Smooth muscle cell (in vitro differentiated cells): ENCODE measurements around the gene KNCN. TPM values are rescaled to one million over a fixed set of nuclear protein-coding genes. Genes with fewer than 3 reads are reported as not detected.

Experiments used
- DNase-seq: peaks from one replicate; lab custom pipeline; 2025; ENCODE audit not compliant: unreplicated experiment; lab: John Stamatoyannopoulos, UW
- H2AFZ ChIP-seq: fragments of 200-600 bp; sonication (generic); 2 replicates; pipeline ENCODE4 v1.6.0; 2016; ENCODE audit warnings: antibody characterized with exemption, low read depth, mild to moderate bottlenecking
- H3F3A ChIP-seq: fragments of 200-600 bp; sonication (generic); 2 replicates; pipeline ENCODE4 v1.6.0; 2017; ENCODE audit warnings: antibody characterized with exemption, low read depth
- H3K27ac ChIP-seq: fragments of 200-600 bp; sonication (generic); 2 replicates; pipeline ENCODE4 v1.5.1; 2016; ENCODE audit warnings: low read depth, mild to moderate bottlenecking
- H3K27me3 ChIP-seq: fragments of 200-600 bp; sonication (generic); 2 replicates; pipeline ENCODE4 v1.6.1; 2016; ENCODE audit warnings: low read depth, mild to moderate bottlenecking
- H3K36me3 ChIP-seq: fragments of 200-600 bp; sonication (generic); 2 replicates; pipeline ENCODE4 v1.5.1; 2016; ENCODE audit warnings: low read depth
- H3K4me1 ChIP-seq: fragments of 200-600 bp; sonication (generic); 2 replicates; pipeline ENCODE4 v1.5.1; 2016; ENCODE audit warnings: low read depth
- H3K4me2 ChIP-seq: fragments of 200-600 bp; sonication (generic); 2 replicates; pipeline ENCODE4 v1.6.0; 2016; ENCODE audit warnings: mild to moderate bottlenecking
- H3K4me3 ChIP-seq: fragments of 200-600 bp; sonication (generic); 2 replicates; pipeline ENCODE4 v1.5.1; 2016; ENCODE audit warnings: mild to moderate bottlenecking
- H3K79me2 ChIP-seq: fragments of 200-600 bp; sonication (generic); 2 replicates; pipeline ENCODE4 v1.6.0; 2016; ENCODE audit warnings: low read depth, mild to moderate bottlenecking
- H3K9ac ChIP-seq: fragments of 200-600 bp; sonication (generic); 2 replicates; pipeline ENCODE4 v1.6.0; 2016; ENCODE audit warnings: low read depth
- H3K9me3 ChIP-seq: fragments of 200-600 bp; sonication (generic); replicated peaks from 2 replicates; pipeline ENCODE4 v1.5.1; 2016; ENCODE audit warnings: low read depth
- H4K20me1 ChIP-seq: fragments of 200-600 bp; sonication (generic); 2 replicates; pipeline ENCODE4 v1.6.0; 2016; ENCODE audit warnings: low read depth
- WGBS: methylation state at CpG from one replicate; pipeline ENCODE4 v1.1.7; 2016; ENCODE audit warnings: low lambda C conversion rate; 5-methylcytosine and 5-hydroxymethylcytosine counted together
- polyA plus RNA-seq: library from polyadenylated mRNA; unstranded; fragments of >200 nt; fragmentation: Nextera tagmentation; extraction: Ambion mirVana; gene quantifications from 2 replicates; pipeline ENCODE4 v1.2.1, GENCODE V29; 2016
- total RNA-seq: library from RNA; depleted of rRNA; stranded (reverse); fragments of >200 nt; gene quantifications from 2 replicates; pipeline ENCODE4 v1.2.3, GENCODE V29; 2014
- TF ChIP-seq, protein P1 (sequence below): fragments of 200-600 bp; sonication (generic); IDR thresholded peaks from 2 replicates; pipeline ENCODE4 v1.5.1; 2017; ENCODE audit warnings: borderline replicate concordance, mild to moderate bottlenecking, antibody characterized with exemption; ENCODE audit not compliant: insufficient read depth, poor library complexity, severe bottlenecking

The KNCN gene
- total and polyA plus RNA-seq, 2 experiments from 2014 or later: not detected

DNA sequence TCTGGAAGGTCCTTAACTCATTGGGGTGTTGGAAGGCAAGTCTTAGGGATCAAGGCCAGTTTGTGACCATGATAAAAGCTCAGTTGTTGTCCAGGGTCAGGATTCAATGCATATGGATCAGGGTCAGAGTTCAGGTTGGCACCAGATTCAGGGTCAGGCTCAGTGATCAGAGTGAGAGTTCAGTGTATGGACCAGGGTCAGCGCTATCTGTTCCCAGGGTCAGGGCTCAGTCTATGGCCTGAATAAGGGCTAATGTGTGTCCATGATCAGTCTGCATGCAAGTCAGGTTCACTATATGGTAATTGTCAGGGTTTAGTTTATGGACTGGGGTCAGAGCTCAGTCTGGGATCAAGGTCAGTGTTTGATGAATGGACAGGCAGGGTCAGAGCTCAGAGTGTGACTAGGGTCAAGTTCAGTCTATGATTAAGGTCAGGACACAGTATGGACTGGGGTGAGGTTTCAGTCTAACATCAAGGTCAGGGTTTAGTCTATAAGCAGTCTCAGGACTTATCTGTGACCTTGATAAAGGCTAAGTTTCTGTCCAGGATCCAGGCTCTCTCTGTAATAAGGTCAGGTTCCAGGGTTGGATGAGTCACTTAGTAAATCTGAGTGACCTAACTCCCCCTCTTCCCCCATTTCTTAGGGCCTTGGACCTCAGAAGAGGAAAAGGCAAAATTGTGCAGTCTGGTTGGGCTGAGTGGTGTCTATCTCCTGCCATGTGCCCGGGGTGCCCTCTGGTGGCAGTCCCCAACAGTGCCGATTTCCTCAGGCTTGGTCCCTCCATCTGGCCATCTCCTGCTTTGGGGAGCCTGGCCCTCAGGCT lies 23.8 kb downstream of the KNCN start:
- Histone ChIP-seq H3K4me2 (no peak overlapping the region), H2AFZ (no peak overlapping the region), H3K36me3 (no peaks in the 10 kb centered on the region), H3K27ac (no peak overlapping the region), H3K4me3 (no peak overlapping the region), H3K9ac (no peak overlapping the region), H3K27me3 (peaks cover 81% of the 10 kb centered on the region), H4K20me1 (no peaks in the 10 kb centered on the region), H3K79me2 (no peaks in the 10 kb centered on the region), H3K9me3 (no peaks in the 10 kb centered on the region), H3F3A (no peaks in the 10 kb centered on the region), H3K4me1 (peaks cover 12% of the 10 kb centered on the region)
- TF ChIP-seq, protein P1, sequence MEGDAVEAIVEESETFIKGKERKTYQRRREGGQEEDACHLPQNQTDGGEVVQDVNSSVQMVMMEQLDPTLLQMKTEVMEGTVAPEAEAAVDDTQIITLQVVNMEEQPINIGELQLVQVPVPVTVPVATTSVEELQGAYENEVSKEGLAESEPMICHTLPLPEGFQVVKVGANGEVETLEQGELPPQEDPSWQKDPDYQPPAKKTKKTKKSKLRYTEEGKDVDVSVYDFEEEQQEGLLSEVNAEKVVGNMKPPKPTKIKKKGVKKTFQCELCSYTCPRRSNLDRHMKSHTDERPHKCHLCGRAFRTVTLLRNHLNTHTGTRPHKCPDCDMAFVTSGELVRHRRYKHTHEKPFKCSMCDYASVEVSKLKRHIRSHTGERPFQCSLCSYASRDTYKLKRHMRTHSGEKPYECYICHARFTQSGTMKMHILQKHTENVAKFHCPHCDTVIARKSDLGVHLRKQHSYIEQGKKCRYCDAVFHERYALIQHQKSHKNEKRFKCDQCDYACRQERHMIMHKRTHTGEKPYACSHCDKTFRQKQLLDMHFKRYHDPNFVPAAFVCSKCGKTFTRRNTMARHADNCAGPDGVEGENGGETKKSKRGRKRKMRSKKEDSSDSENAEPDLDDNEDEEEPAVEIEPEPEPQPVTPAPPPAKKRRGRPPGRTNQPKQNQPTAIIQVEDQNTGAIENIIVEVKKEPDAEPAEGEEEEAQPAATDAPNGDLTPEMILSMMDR: peak; percentile 88
- peak; percentile 49 for DNase-seq
- WGBS: 30% methylated on average over 3 of the region's 3 CpGs

DNA sequence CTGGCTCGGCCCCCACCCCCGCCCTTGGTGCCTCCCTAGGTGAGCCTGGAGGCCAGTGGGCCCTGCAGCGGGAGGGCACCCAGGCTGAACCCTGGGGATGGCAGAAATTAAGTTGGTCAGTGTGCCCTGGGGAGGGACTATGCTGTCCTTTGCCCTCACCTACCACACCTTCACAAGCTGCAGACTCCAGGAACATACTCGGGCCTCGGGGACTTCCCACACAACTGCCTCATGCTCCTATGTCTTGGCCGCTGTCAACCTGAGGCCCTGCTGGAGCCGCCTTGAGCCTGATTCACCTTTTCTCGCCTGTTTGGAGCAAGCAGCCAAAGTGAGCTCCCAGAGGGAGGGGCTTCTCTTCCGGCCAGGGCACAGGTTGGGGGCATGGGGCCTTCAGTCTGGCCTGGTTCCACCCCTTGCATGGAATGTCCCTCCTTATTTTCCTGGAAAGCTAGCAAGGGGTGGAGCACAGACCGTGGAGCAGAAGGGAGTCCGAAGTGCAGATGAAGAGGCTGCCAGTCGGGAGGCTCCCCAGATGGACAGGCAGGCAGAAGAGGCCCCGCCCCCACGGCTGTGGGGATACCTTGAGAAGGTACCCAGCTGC lies 24.7 kb downstream of the KNCN start:
- Histone ChIP-seq H3K9me3 (no peaks in the 10 kb centered on the region), H3K4me1 (peaks cover 21% of the 10 kb centered on the region), H3K27me3 (peaks cover 73% of the 10 kb centered on the region), H3K4me3 (no peak overlapping the region), H3K4me2 (no peak overlapping the region), H3F3A (peaks cover 3% of the 10 kb centered on the region), H4K20me1 (no peaks in the 10 kb centered on the region), H3K27ac (no peak overlapping the region), H2AFZ (no peak overlapping the region), H3K9ac (no peak overlapping the region), H3K36me3 (no peaks in the 10 kb centered on the region), H3K79me2 (no peaks in the 10 kb centered on the region)
- TF ChIP-seq, protein P1: no peak
- WGBS: 28% methylated on average over 14 of the region's 14 CpGs
- DNase-seq: no peak

DNA sequence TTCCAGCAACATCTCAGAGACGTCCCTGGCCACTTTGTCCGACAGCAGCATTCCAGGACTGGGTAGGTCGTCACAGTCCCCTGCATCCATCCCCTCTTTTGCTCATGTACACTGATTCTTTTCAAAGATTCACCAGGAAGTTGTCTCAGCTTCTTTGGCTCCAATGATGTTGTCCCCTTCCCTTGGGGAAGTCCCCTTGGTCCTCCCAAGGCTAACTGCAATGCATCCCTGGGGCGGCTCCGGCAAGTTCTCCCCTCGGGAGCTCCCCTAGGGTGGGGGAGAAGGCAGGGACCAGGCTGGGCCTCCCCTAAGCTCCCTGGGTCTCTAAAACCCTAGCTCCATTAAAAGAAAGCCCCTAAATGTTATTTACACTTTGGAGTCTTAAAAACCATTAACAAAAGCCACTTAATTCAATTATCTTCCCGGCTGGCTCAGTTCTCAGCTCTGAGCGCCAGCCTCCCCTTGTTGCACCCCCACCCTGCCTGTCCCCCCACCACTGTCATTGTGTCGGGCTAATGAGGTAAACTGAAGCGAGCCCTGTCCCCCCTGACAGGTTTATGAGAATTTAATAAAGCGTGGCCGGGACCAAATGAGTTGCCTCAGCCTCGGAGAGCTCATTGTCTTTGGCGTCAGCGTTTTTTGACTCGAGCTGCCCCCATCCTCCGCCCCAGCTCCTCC lies 25.3 kb downstream of the KNCN start:
- no peak overlapping the region for H3K4me3 ChIP-seq
- H3K79me2 ChIP-seq: no peaks in the 10 kb centered on the region
- TF ChIP-seq, protein P1: no peak
- no peaks in the 10 kb centered on the region for H4K20me1 ChIP-seq
- no peaks in the 10 kb centered on the region for H3K36me3 ChIP-seq
- H3K27ac ChIP-seq: no peak overlapping the region
- H3K27me3 ChIP-seq: peaks cover 66% of the 10 kb centered on the region
- no peak overlapping the region for H3K9ac ChIP-seq
- no peak overlapping the region for H2AFZ ChIP-seq
- H3K4me2 ChIP-seq: no peak overlapping the region
- no peaks in the 10 kb centered on the region for H3K9me3 ChIP-seq
- peaks cover 22% of the 10 kb centered on the region for H3K4me1 ChIP-seq
- DNase-seq: no peak
- 41% methylated on average over 17 of the region's 17 CpGs for WGBS
- peaks cover 4% of the 10 kb centered on the region for H3F3A ChIP-seq
